GM21515 (cell line): ENCODE measurements around the gene COG5.

Experiments
- ATAC-seq: cut with Tn5 transposase; IDR thresholded peaks from one replicate; pipeline ENCODE4 v1.9.1; 2021; ENCODE audit not compliant: unreplicated experiment

COG5 gene

DNA sequence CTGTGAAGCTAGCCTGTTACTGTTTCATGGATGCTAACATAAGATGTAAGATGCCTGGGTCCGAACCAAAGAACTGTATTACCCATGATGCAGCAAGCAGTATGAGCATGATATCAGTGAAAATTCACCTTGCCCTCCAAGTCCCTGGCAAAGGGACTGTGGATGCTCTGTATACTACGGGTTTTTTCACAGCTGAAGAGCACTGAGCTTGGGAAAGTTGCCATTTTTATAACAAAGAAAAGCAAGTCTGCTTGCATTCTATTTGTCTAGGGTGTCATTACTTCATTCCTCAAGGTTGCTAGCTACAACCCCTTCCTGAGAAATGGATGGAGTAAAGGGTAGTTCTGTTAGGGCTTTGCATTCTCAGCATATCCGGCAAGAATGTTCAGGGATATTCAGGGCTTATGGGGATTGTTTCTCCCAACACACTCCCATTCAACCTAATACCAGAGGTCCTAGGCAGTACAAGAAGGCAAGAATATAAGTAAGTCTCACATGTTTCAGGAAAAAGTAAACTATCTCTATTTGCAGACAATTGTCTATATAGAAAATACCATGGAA, 99.0 kb downstream of the COG5 start:
- ATAC-seq = no peak

DNA sequence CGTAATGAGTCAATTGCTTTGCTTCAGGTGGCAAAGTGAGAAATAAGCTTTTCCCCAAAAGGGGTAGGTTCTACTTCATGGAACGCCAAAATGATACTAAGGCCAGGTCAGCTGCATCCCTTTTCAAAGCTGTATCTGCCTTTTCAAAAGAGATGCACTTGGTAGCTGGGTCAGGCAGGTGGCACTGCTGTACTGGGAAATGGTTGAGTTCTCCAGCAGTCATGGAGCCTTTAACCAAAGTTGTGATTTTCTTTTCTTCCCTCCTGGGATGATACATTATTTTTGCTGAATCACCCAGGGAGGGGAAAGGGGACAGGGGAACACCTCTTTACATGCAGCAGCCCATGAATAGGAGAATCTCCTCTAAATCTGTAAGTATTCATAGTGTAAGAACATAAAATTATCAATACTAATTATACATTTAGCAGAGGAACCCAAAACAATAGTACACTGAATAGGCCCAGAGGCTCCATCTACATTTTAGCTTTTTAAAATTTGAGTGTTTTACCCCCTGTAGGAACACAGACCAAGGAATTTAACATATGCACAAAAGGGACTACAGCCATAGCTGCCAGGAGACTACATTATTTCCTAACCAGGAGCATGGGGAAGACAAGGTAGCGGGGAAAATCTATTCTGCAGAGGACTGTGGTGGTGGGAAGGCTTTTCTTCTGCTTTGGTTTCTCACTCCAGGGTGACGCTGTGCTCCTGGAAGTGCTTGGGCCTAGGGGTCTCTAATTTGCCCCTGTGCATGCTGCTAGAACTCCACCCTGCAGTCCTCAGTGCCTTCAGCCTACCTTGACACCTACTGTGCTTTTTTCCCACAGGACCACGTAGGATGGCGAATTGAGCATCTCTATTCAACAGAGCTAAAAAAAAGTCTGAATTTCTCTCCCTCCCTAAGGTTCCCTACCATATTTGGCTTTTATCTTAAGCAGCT, 100.3 kb downstream of the COG5 start:
- no peak for ATAC-seq

DNA sequence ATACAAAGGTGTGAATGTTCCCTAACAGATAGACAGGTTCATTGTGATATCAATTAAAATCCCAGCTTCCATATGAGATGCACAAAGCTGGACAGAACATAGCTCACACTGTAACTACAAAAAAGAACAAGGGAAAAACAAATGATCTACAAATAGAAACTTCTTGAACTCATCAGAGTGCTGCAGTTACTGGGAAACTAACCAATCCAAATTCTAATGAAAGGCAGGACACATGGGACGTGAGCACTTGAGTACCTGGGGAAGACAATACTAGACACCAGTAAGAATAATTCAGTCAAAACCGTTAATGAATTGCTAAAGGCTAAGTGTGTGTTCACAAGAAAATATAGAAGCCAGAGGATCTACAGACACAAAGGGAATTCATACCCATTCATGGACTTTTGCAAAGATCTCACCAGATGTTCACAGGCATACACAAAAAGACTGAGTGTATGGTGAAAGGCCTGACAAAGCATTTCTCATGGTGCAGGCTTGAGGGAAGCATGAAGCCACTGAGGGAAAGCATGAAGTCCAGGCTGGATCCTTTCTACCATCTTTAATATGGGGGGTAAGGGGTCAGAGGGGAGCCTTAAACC, 101.7 kb downstream of the COG5 start:
- ATAC-seq = no peak

- ATAC-seq = no peak
These were observed 110.3 kb downstream of the COG5 start for GRCh38 chr7:107453388-107453787.

- no peak for ATAC-seq
These were observed 112.8 kb downstream of the COG5 start for GRCh38 chr7:107450970-107451369.

DNA sequence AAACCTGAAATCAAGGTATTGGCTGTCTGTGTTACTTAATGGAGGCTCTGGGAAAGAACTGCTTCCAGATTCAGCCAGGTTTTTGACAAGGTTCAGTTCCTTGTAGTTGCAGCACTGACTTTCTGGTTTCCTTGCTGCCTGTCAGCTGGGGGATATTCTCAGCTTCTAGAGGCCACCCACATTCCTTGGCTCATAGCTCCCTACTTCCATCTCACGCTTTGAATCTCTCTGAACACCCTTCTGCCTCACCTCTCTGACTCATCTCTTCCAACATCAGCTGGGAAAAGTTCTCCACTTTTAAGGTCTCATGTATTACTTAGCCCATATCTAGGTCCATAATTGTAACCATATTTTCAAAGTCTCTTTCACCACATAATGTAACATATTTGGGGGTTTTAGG, 116.7 kb downstream of the COG5 start:
- ATAC-seq = no peak

DNA sequence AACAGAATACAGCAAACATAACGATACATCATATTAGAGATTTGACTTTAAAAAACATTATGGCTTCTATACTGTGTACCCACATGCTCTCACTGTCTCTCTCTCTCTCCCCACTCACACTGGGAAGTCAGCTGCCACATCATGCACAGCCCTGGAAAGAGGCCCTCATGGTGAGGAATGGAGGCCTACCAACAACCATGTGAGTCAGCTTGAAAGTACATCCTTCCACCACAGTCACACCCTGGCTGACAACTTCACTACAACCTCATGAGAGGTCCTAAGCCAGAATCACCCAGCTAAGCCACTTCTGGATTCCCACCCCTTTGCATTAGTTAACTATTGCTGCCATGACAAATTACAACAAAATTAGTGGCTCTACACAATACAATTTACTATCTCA, 117.2 kb downstream of the COG5 start:
- no peak for ATAC-seq

GRCh38 chr7:107442678-107443077, 121.0 kb downstream of the COG5 start:
- ATAC-seq = no peak

- ATAC-seq = no peak
These were observed 121.9 kb downstream of the COG5 start for GRCh38 chr7:107441581-107442422.

- no peak for ATAC-seq
These were observed 124.7 kb downstream of the COG5 start for GRCh38 chr7:107439025-107439424.

- ATAC-seq = no peak
These were observed 128.0 kb downstream of the COG5 start for GRCh38 chr7:107435749-107436148.

GRCh38 chr7:107432261-107432660, 131.5 kb downstream of the COG5 start:
- ATAC-seq = no peak

GRCh38 chr7:107430057-107430456, 133.7 kb downstream of the COG5 start:
- ATAC-seq = no peak

DNA sequence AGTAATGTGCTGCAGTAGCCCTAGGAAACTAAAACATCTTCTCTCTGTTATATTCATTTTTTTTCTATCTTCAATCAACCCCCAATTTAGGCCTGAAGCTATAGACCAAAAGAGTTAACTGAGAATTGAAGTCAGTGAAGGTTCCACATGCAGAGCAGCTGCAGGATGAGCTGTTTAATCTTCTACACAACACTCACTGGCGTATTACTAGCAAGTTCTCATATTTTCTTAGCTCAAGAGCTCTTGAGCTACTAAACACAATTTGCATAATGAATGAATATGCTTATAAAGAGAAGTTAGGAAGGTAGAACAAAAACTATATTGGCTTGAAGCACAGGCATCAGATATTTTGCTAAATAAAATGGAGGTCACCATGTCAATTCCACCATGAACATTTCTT, 135.1 kb downstream of the COG5 start:
- ATAC-seq = no peak

- no peak for ATAC-seq
These were observed 136.3 kb downstream of the COG5 start for GRCh38 chr7:107427462-107427861.

GRCh38 chr7:107414198-107414597, 149.5 kb downstream of the COG5 start:
- ATAC-seq = no peak

DNA sequence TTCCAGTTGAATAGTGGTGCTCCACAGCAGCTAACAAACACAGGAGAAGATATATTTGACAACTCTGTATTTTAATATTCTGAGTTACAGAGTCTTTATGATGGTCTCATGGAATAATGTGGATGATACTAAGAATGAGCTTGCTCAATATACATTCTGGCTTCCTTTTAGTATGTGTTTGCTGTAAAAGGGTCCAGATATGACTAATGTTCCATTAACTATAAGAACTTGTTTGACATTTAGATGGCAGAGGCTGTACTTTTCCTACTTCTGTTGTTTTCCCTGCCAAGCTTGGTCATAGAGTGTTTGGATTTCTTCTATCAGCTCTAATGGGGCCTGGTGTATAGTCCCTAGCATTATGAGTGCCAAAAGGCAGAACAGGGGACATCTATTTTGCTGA, 155.4 kb downstream of the COG5 start:
- ATAC-seq = no peak

DNA sequence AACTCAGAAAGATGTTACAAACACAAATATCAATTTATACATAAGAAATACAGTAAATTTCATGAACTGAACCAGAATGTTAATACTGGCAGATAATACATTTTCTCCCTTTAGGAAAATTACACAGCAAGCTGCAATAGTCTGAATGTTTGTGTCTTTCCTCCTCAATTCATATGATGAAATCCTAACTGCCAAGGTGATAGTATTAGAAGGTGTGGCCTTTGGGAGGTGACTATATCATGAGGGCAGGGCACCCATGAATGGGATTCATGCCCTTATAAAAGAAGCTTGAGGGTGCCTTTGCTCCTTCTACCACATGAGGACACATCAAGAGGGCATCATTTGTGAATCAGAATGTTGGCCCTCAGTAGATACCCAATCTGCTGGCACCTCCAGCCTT, 158.2 kb downstream of the COG5 start:
- ATAC-seq = no peak

DNA sequence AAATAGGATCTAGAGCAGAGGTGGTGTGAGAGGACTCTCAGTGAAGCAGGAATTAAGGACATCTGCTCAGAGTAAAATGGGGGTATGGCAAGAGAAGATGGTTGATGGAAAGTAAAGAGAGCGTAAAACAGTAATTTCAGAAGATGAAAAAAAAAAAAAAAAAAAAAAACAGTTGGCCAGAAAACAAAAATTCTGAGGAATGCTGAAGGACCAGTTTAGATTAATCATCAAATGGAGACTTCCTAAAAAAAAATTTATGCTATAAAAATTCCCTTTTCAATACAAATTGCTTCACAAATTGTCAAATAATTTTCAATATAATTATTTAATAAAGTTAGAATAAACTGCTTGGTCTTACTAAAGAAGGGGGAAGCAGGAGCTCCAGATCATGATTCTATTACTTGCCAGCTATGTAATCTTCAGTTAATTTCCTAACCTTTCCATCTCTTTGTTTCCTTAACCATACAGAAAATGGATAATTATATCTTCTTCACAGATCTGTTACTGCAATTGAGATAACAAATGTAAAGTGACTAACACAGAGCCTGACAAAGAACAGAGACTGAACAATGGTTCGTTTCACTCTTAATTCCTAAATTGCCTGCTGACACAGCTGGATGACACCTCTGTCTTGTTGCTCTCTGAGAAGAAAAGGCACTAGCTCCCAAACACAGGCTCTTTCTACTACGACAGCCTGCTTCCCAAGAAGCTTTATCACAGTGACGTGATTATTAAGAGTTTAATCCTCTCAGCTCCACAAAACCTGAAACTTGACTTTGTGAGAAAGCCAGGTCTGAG, 158.8 kb downstream of the COG5 start:
- no peak for ATAC-seq

DNA sequence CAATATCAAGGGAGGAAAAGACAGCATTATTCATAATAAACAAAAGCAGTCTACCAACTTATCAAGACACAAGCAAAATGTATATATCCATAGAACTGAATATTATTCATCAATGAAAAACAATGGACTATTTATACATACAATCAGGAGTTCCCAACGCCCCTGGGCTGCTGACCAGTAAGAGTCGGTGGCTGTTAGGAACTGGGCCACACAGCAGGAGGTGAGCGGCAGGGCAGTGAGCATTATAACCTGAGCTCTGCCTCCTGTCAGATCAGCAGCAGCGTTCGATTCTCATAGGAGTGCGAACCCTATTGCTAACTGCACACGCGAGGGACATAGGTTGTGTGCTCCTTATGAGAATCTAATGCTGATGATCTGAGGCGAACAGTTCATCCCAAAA, 165.6 kb downstream of the COG5 start:
- no peak for ATAC-seq

- no peak for ATAC-seq
These were observed 166.7 kb downstream of the COG5 start for GRCh38 chr7:107396990-107397389.
